Activated T-helper 1 cell treated with Interleukin-2 at 50 U/mL for 16 hours (primary cell): Measurements from ENCODE around the gene ARHGEF16.

ENCODE experiments used
- DNase-seq: peaks from one replicate; pipeline ENCODE4 v3.0.0-alpha.2; 2020; ENCODE audit warnings: low read depth

Gene ARHGEF16

GRCh38 chr1:3456964-3457909 lies 2.8 kb downstream of the ARHGEF16 start:
- DNase-seq: no peak

DNA sequence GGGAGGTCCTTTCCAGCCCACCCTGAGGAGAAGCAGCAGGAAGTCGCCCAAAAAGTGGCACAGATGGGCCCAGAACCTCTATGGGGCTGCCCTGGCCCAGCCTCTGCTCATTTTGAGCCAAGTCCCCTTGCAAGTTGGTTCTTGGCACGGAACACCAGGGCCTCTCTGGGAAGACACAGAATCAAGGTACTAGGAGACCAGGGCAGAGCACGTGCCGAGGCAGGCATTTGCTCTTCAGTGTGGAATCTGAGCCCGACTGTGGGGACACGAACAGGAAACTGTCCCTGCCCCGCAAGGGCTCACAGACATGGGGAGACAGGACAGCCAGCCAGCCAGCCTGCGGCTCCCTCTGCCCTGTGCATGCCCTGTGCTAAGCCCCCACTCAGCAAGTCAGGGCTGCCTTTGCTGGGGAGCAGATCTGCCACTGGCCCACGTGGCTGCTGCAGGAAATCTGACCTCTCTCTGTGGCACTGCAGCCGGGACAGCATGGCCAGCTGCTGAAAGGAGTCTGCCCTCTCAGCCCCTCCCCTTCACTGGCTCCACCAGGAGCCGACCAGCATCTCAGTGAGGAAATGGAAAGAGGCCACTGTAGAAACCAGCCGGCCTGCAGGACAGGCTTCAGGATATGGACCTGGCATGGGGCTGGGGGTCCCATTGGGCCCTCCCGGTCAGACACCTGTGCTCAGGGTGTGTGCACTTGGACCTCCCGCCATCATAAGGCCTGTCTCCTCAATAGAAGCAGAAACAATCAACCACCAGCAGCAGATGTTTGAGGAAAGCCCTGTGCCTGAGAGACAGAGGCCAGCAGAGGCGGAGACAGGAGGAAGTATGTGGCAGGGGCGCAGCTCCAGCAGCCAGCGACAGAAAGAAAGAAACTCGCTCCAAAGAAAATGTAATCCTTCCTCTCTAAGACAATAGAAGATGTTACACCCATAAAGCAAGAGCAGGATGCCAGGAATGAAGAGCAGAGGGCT lies 3.7 kb downstream of the ARHGEF16 start:
- no peak for DNase-seq

DNA sequence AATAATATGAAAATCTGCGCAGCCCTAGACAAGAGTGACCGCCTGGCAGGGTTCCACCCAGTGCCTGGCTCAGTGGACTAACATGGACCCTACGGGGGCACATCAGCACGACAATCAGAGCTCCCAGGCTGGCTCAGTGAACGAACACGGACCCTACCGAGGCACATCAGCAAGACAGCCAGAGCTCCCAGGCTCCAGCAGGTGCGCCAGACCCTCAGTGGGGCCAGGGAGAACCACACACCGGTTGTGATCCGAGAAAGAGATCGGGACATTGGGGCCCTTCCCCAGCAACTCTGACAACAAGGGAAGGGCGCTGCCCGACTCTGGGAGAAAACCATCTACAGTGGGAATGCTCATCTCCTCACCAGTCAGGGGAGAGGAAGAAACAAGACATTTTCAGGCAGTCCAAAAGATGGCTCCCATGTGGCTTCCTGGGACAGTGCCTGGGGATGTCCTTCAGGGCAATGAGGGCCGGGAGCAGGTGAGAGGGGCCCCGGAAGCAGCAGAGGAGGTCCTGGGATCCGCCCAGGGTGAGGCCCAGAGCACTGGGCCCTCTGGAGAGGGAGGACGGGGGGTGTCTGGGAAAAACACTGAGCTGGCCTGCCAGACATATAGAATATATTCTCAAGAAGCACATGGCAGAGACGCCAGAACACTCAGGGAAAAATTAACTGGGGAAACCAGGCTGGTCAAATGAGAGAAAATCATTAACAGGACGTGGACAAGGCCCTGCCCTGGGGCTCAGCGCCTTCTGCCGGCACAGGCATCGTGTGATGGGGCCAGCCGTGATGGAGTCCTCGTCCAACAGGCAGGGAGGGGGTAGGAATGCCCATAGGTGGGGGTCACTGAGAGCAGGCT lies 4.8 kb downstream of the ARHGEF16 start:
- DNase-seq: no peak

- DNase-seq: no peak
Observed at GRCh38 chr1:3459940-3460671, 5.6 kb downstream of the ARHGEF16 start.

- DNase-seq: no peak
Observed at GRCh38 chr1:3460672-3461131, 6.2 kb downstream of the ARHGEF16 start.

GRCh38 chr1:3461238-3461933 lies 6.9 kb downstream of the ARHGEF16 start:
- no peak for DNase-seq

- DNase-seq: no peak
Observed at GRCh38 chr1:3461934-3462275, 7.4 kb downstream of the ARHGEF16 start.

- DNase-seq: no peak
Observed at GRCh38 chr1:3462356-3463012, 8.0 kb downstream of the ARHGEF16 start.

GRCh38 chr1:3463013-3463385 lies 8.5 kb downstream of the ARHGEF16 start:
- no peak for DNase-seq

GRCh38 chr1:3463408-3463863 lies 9.0 kb downstream of the ARHGEF16 start:
- DNase-seq: no peak

GRCh38 chr1:3463891-3464648 lies 9.6 kb downstream of the ARHGEF16 start:
- DNase-seq: no peak

- DNase-seq: no peak
Observed at GRCh38 chr1:3464649-3465025, 10.2 kb downstream of the ARHGEF16 start.

DNA sequence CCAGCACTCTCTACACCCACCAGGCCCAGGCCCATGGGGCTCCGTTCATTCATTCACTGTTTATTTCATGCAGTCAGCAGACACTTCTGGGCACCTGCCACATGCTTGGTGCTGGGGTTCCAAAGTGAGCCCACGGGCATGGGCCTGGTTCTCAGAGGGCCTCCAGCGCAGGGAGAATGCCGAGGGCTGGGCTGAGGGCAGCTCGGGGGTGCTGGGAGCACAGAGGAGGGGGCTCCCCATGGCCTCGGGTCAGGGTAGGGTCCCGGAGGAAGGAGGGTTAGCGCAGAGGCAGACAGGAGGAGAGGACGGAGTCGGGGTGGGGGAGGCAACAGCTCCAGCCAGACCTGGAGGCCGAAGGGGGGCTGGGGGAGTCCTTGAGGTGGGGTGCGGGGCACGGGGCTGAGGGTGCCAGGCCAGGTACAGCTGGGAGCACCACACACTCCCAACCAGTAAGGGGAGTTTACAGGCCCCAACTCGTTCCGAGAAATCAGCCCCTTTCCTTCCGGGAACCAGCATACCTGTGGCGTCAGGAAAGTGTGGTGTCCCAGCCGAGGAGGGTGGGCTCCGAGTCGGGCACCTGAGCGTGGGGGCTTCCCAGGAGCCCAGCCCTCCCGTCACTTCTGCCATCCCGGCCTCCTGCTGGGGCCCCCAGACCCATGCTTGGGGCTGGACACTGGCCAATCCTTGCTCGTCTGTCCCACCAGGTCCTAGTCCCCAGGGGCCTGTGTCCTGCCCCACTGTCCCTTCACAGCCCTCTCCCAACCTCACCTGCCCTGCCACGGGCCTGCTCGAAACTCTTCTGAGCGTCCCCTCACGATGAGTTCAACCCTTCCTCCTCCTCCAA lies 10.8 kb downstream of the ARHGEF16 start:
- DNase-seq: no peak

GRCh38 chr1:3465935-3466321 lies 11.5 kb downstream of the ARHGEF16 start:
- DNase-seq: no peak

GRCh38 chr1:3466366-3467075 lies 12.1 kb downstream of the ARHGEF16 start:
- DNase-seq: no peak

DNA sequence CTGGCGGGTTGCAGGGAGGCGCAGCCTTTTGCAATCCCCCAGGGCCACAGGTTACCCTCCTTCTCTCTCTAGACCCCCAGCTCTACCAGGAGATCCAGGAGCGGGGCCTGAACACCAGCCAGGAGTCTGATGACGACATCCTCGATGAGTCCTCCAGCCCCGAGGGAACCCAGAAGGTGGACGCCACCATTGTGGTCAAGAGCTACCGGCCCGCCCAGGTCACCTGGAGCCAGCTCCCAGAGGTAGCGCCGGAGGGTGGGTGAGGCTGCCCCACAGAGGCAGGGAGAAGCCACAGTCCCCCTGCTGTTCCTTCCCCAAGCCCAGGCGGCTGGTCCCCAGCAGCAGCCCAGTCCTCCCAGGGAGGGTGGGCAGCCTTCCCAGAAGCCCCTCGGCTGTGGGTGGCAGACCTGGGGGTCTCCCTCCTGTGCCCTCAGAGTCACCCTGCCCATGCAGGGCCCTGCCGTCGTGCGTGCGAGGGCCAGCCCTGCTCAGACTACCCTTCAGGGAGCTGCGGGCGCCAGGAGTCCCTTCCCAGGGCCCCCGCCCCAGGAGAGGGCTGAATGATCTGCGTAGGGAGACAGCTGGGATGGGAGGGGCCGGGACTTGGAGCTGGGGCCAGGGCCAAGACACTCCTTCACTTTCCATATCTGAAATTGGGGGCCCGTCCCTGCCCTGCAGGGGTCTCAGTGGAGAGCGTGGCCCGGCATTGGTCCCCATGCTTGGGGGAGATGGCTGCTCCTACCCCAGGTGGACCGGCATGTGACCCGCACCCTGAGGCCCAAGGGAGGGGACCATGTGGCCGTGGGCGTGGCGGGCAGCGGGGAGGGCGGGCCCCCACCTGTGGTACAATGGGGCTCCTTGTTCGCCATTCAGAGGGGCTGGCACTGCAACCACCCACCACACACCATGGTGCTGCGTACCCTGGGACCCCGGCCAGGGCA lies 12.9 kb downstream of the ARHGEF16 start:
- DNase-seq: no peak
